Measurements from ENCODE around the gene PACRG.

DNA sequence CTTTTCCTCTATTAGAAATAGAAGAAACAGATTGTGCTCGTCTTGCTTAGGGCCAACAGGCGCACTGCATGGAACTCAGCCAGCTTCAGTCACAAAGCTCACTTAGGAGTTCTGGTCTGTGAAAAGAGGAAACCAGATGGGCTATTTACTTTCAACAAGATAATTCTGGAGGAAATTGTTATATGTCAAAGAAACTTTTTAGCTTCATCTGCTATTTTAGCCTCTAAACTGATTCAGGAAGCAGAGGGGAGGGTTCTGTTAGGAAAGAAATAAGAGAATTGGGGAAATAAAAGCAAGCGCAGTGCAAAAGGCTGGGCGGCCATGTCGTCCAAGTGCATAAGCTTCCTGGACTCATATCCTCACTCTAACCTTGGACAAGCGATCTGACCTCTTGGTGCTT lies 21.5 kb upstream of the PACRG start:
- no peak for TF ChIP-seq GATA2 (IDR thresholded peaks at IDR 0.05; ENCODE audit: low read depth, low read length)
- no peak for TF ChIP-seq GATA3 (IDR thresholded peaks at IDR 0.05; ENCODE audit: low read depth, low read length)
